GM18508 (cell line): ENCODE measurements around the gene MDK.
"Not testable (repeated sequence)": the region's sequence is repeated elsewhere in the genome, so short reads cannot be mapped to it uniquely, and the experiment has no call there.

Source experiments
- ATAC-seq: cut with Tn5 transposase; IDR thresholded peaks from one replicate; pipeline ENCODE4 v1.9.1; 2021; ENCODE audit warnings: moderate number of reproducible peaks; ENCODE audit not compliant: insufficient read depth, unreplicated experiment

Gene MDK

DNA sequence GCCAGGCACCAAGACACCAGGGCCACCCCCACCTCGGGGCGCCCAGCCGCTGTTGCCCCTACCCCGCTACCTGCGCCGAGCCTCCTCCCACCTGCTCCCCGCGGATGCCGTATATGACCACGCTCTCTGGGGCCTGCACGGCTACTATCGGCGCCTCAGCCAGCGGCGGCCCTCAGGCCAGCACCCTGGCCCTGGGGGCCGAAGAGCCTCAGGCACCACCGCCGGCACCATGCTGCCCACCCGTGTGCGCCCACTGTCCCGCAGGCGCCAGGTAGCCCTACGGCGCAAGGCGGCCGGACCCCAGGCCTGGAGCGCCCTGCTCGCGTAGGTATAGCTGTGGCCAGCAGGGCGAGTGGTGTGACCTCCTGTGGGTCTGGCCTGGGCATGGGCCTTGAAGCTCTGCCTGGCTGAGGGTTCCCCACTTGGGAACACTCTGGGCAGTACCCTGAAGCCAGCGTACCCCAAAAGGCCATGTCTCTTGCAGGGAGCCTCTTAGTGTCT is 14.8 kb upstream of the MDK start:
- no peak for ATAC-seq

DNA sequence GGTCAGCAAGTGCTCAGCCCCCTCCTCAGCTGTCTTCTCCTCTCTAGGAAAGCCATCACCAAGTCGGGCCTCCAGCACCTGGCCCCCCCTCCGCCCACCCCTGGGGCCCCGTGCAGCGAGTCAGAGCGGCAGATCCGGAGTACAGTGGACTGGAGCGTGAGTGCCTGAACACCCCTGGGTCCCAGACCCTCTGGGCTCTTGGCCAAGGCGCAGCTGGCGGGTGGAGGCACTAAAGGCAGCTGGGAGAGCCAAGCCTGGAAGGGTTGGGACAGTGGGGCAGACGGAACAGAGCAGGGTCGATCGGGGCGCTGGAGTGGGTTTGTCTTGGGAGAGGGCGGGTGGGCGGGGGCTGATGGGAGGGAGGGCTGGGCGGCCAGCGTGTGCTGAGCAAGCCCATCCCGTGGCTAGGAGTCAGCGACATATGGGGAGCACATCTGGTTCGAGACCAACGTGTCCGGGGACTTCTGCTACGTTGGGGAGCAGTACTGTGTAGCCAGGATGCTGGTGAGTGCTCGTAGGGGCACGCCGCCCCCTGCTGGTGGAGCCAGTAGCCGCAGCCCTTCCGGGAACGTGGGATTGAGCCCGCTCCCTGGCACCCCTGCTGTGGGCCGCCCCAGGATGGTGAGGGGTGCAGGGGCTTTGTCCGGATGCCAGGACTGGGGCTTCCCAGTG is 14.1 kb upstream of the MDK start:
- ATAC-seq, result no peak

DNA sequence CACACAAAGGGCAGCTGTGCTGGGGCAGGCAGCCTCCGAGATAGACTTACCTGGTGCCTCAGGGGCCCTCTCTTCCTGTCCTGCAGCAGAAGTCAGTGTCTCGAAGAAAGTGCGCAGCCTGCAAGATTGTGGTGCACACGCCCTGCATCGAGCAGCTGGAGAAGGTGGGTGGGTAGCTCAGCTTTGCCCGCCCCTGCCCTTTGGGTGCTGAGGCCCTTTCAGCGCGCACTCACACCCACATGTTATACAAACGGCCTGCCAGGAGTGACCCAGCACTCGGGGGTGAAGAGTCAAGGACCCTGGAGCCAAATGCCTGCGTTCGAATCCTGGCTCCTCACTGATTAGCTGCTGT is 13.6 kb upstream of the MDK start:
- ATAC-seq, result no peak

DNA sequence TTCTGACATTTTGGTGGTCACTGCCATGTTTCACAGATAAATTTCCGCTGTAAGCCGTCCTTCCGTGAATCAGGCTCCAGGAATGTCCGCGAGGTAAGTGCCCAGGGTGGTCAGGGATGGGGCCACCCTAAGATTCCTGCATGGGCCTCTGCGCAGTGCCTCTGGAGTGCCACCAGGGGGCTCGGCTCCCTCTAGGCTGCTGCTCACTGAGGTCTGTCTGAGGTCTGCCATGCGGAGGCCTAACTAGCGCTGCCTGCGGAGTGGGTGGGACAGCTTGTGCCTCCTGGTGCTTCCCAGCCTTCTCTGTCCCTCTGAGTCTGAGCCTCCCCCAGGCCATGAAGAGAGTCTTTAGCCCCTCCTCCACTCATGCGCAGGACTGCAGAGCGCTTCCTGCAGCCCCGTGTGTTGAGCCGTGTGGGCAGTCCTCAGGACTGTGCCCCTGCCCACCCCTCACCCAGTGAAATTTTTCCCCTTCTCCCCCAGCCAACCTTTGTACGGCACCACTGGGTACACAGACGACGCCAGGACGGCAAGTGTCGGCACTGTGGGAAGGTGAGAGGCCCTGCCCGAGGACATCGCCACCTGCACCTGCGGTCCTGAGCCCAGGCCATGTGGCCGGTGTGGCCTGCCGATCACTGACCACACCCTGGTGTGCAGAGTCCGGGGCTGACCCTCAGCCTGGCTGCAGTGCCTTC is 11.9 kb upstream of the MDK start:
- no peak for ATAC-seq

DNA sequence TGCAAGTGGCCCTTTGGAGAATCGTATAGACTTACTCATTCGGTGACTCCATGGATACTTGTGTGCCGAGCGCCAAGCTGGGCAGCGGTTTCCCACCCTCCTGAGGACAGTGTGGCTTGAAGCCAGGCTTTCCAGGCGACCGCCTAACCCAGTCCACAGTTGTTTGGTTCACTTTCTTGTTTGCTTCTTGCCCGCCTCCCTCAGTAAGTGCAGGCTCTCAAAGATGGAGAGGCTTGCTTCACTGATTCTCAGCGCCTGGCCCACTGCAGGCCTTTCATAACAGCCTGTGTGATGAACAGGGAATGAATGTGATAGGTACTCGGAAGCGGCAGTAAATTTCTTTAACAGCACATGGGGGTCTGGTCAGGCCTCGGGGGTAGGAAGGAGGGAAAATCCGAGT is 11.2 kb upstream of the MDK start:
- no peak for ATAC-seq

DNA sequence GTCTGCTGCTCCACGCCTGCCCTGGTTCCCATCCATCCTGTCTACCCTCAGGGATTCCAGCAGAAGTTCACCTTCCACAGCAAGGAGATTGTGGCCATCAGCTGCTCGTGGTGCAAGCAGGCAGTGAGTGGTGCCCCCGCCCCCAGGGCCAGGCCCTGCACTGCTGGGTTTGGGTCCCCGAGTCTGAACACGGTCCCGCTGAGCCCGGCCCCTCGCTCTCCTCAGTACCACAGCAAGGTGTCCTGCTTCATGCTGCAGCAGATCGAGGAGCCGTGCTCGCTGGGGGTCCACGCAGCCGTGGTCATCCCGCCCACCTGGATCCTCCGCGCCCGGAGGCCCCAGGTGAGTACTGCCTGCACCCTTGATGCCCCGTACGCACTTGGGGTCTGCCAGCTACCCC is 10.2 kb upstream of the MDK start:
- not testable (repeated sequence) for ATAC-seq

DNA sequence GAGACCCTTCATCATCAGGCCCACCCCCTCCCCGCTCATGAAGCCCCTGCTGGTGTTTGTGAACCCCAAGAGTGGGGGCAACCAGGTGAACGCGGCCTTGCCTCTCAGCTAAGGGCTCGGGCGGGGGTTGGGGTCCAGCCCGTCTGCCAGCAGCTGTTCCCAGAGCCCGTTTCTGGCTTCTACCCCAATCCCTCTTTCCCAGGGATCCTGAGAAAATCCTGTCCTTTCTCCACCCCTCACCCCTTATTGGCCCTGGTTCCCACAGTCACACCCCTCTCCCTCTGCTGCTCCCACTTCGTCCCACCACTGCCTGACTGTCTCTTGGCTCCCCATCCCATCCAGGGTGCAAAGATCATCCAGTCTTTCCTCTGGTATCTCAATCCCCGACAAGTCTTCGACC is 9.4 kb upstream of the MDK start:
- no peak for ATAC-seq

DNA sequence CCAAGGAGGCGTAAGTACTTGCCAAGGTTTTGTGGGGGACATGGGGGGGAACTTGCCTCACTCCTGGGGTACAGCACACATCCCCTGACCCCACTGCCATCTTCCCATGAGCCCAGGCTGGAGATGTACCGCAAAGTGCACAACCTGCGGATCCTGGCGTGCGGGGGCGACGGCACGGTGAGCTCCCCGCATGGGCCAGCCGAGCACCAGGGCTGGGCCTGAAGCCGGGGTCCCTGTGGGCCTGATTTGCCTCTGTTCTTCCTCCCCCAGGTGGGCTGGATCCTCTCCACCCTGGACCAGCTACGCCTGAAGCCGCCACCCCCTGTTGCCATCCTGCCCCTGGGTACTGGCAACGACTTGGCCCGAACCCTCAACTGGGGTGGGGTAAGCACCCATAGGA is 9.0 kb upstream of the MDK start:
- ATAC-seq, result not testable (repeated sequence)

DNA sequence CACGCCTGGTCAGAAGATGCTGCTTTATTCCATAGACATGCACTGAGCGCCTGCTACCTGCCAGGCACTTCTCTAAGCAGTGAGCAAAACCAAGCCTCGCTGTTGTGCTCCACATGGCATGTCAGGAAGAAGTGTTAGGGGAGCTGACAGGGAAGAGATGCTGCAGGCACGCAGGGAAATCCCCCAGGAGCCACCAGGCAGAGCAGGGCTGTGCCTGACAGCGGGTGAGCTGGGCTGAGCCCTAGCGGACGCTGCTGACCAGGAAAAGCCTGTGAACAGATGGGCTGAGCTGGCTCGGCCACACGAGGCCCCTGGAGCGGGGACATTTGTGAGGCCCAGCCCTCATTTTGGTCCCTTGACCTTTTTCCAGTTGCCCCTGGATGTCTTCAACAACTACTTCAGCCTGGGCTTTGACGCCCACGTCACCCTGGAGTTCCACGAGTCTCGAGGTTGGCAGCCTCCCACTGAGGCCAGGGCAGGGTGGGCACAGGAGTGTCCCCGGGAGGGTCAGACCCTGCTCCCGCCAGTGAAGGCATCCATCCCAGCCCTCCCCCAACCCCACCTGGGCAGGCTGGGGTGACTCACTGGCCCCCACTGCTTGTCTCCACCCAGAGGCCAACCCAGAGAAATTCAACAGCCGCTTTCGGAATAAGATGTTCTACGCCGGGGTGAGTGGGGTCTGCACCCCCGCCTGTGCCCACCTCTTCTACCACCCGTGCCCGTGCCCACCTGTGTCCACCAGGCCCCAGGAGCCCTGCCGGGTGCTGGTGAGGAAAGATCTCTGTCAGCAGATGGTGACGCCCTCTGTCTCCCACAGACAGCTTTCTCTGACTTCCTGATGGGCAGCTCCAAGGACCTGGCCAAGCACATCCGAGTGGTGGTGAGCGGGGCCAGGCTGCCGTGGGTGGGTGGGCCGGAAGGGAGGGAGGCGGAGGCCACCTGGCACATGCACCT is 7.4 kb upstream of the MDK start:
- ATAC-seq, result no peak

DNA sequence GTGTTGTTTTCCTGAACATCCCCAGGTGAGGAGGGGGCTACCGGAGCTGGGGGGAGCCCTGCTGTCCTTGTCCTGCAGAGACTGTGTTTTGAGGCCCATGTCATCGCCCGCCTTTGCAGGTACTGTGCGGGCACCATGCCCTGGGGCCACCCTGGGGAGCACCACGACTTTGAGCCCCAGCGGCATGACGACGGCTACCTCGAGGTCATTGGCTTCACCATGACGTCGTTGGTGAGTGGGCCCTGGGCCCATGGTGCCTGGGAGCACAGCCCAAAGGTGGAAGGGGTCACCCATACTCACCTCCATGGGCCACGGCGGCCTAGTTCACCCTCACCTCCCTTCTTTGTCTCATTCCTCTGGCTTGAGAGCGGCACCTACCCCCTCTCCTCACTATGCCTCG is 6.7 kb upstream of the MDK start:
- ATAC-seq, result no peak

DNA sequence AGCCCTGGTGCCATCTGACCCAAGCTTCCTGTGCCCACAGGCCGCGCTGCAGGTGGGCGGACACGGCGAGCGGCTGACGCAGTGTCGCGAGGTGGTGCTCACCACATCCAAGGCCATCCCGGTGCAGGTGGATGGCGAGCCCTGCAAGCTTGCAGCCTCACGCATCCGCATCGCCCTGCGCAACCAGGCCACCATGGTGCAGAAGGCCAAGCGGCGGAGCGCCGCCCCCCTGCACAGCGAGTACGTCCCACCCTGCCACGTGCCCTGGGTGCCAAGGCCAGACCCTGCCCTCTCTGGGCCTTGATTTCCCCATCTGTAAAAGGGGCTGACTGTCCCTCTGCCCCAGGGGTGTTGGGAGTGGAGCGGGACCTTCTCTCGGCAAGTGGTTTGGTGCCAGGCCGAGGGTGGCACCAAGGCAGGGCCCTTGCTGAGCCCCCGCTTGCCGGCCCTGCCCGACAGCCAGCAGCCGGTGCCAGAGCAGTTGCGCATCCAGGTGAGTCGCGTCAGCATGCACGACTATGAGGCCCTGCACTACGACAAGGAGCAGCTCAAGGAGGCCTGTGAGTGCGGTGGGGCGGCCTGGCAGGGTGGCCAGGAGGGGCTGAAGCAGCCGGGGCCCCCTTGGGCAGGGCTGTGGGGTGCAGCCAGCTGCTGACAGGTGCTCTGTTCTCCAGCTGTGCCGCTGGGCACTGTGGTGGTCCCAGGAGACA is 5.9 kb upstream of the MDK start:
- no peak for ATAC-seq

DNA sequence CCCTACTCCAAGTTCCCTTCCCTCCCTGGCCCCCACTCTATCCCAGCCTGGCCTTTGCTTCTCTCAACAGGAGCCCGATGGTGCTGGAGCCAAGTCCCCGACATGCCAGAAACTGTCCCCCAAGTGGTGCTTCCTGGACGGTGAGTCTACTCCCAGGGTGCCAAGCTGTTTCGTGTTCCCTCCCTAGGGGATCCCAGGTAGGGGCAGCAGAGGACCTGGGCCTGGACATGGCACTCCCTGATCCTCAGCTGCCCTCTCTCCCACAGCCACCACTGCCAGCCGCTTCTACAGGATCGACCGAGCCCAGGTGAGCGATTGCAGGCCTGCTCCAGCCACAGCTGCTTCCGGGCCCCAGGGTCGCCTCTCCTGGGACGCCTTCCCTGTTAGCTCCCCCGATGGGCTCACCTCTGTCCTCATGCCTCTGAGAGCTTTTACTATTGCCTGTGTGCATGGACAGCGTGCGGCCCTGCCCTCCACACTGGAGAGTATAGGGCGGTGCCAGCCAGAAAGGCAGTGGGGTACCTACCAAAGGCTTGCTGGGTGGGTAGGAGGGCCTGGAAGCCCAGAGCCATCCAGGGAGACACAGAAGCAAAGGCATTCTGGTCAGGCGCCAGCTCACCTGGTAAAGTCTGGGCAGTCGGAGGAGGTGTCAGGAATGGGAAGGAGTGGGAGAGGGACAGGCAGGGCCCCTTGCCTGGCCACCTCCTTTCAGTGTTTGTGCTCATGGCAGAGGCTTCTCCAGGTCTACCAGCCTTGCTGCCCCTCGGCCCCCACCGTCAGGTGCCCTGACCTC is 5.0 kb upstream of the MDK start:
- ATAC-seq, result no peak

DNA sequence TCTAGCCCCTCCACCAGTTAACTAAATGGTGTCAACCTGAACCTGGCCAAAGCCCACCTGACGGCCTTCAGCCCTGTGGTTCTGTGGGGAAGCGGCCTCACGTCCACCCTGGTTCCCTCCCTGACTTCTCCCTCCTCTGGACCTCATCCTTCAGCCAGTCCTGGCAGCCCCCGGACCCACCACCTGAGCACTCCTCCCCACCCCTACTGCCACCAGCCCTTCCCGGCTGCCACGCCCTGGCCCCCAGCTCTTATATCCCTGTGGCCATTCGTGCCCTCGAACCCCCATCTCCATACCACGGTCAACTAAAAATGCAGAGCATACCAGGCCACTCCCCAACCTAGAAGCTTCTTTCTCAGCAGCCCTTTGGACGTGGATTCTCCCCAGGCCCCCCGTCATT is 4.2 kb upstream of the MDK start:
- ATAC-seq, result no peak

DNA sequence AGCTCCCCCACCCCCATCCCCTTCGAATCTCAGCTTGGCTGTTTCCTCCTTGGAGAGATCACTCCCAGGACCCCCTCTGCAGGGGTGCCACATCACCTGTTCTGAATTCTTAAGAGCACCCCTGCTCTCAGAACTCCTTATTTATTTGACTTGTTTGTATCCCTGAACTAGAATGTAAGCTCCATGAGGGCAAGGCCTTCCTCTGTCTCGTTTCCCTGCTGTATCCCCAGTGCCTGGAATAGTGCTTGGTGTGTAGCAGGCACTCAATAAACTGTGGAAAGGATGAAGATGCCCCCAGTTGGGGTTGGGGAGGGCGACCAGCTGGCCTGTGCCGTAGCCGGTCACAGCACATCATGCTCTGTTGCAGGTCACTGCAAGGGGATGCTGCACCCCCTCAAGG is 3.6 kb upstream of the MDK start:
- ATAC-seq, result no peak

DNA sequence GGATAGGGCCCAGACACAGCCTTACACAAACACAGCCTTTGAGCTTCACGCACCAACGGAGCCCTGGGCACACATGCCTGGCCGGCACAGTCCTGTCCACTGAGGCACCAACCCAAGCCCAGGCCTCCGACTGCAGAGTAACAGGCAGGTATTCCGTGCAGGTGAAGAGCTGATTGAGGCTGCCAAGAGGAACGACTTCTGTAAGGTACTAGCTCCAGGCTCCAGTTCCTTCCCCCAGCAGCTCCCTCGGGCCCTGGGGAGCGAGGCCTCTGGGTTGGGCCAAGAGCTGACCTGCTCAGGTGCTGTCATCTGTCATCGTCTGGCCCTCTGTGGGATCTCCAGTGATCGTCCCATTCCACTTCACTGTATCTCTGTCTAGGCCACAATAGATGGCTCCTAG is 3.2 kb upstream of the MDK start:
- ATAC-seq, result no peak

DNA sequence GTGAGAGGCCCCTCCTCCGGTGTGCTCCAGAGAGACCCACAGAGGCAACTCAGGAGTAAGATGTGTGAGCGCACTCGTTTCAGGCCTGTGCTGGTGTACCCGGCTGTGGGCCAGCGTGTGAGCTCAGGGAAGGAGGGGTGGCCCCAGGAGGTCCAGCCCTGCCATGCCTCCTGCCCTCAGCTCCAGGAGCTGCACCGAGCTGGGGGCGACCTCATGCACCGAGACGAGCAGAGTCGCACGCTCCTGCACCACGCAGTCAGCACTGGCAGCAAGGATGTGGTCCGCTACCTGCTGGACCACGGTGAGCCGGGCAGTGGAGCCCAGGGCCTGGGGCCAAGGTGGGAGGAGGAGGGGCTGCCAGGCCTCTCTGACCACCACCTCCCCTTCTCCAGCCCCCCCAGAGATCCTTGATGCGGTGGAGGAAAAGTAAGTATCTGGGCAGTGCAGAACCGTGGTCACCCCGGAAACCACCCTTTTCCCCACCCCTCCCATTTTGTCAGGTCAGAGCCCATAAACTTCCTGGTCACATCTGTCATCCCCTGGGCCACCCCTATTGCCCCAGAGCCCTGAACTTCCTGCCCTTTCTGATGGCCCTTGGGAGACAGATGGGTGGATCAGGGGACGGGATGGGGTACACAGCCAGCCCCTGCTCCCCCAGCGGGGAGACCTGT is 2.5 kb upstream of the MDK start:
- ATAC-seq, result no peak

DNA sequence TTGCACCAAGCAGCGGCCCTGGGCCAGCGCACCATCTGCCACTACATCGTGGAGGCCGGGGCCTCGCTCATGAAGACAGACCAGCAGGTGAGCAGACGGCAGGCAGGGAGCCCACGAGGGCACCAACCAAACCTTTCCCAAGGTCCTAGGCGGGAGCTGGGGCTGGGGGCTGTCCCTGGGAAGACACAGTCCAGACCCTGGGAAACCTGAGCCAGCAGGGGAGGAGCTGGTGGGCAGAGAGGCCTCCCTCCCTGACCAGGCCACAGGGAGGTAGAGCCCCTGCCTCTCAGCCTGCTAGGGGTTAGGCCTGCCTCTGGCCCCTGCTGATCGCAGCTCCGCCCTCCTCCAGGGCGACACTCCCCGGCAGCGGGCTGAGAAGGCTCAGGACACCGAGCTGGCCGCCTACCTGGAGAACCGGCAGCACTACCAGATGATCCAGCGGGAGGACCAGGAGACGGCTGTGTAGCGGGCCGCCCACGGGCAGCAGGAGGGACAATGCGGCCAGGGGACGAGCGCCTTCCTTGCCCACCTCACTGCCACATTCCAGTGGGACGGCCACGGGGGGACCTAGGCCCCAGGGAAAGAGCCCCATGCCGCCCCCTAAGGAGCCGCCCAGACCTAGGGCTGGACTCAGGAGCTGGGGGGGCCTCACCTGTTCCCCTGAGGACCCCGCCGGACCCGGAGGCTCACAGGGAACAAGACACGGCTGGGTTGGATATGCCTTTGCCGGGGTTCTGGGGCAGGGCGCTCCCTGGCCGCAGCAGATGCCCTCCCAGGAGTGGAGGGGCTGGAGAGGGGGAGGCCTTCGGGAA is 1.8 kb upstream of the MDK start:
- not testable (repeated sequence) for ATAC-seq

DNA sequence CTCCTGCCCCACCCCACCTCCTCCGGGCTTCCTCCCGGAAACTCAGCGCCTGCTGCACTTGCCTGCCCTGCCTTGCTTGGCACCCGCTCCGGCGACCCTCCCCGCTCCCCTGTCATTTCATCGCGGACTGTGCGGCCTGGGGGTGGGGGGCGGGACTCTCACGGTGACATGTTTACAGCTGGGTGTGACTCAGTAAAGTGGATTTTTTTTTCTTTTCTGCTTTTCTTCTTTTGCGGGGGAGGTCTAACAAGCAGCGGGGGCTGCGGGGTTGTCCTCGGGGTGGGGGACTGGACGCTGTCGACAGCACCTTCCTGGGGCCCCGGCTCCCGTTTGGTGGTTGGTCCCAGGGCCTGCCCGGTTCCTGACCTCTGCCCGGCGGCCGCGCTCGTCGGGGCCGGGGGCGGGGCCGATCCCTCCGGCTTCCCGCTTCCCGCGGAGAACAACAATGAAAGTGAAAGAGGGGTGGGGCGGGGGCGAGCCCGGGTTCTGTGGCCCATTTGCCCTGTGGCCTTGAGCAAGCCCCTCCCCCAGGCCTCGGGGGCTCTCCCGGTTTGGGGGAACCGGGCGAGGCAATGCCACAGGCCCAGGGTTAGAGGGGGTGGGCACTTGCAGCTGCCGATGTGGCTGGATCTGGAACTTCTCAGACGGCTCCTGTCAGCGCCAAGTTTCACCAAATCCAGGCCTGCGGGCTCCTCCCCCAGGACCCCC is 975 bp upstream of the MDK start:
- no peak for ATAC-seq
